Measurements from ENCODE around the gene NELL1. TPM values are rescaled to one million over a fixed set of nuclear protein-coding genes. Genes with fewer than 3 reads are reported as not detected.

NELL1 gene
- total and polyA plus RNA-seq, 2 experiments from 2014 or later = 1.6 TPM; not detected in 1

GRCh38 chr11:21604564-21604963, 935.2 kb downstream of the NELL1 start (continued):
- TF ChIP-seq ZNF462 (CRISPR knock-in tag; IDR thresholded peaks at IDR 0.05) (no peak), EZH2phosphoT487 (IDR thresholded peaks at IDR 0.05; ENCODE audit: unreplicated experiment) (no peak), NANOG (IDR thresholded peaks at IDR 0.05; ENCODE audit: borderline replicate concordance) (no peak), ZNF114 (CRISPR knock-in tag; IDR thresholded peaks at IDR 0.05) (no peak), CREB1 (CRISPR knock-in tag; IDR thresholded peaks at IDR 0.05; ENCODE audit: low read depth) (no peak), ZNF331 (CRISPR knock-in tag; IDR thresholded peaks at IDR 0.05; ENCODE audit: low read depth) (no peak), EZH2 (IDR thresholded peaks at IDR 0.05; ENCODE audit: low read depth, unreplicated experiment) (no peak), STAT1 (IDR thresholded peaks at IDR 0.05; ENCODE audit: unreplicated experiment) (no peak), REST (IDR thresholded peaks at IDR 0.05; ENCODE audit: unreplicated experiment) (no peak)

Data from GM23338 (cell line).